Measurements from ENCODE around the gene NFATC2IP.

DNA sequence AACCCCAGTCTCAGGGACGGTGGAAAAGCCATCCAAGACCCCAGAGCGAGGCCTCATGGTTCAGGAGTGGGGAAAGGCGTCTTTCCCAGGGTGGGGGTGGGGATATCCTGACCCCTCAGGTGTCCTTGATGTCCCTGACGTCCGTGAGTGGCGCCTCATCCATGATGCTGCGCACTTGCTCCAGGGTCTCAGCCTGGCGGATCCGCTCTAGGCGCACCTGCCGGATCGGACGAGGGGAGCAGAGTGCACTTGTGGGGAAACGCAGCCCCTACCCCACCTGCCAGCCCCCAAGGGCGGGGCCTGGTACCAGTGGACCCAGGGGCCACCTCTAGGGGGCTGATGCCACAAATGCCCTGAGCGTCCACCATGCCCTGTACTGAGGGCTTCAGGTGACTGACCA, 45.9 kb upstream of the NFATC2IP start:
- no peak for TF ChIP-seq POLR2A (IDR thresholded peaks at IDR 0.05)
- TF ChIP-seq, protein P1, sequence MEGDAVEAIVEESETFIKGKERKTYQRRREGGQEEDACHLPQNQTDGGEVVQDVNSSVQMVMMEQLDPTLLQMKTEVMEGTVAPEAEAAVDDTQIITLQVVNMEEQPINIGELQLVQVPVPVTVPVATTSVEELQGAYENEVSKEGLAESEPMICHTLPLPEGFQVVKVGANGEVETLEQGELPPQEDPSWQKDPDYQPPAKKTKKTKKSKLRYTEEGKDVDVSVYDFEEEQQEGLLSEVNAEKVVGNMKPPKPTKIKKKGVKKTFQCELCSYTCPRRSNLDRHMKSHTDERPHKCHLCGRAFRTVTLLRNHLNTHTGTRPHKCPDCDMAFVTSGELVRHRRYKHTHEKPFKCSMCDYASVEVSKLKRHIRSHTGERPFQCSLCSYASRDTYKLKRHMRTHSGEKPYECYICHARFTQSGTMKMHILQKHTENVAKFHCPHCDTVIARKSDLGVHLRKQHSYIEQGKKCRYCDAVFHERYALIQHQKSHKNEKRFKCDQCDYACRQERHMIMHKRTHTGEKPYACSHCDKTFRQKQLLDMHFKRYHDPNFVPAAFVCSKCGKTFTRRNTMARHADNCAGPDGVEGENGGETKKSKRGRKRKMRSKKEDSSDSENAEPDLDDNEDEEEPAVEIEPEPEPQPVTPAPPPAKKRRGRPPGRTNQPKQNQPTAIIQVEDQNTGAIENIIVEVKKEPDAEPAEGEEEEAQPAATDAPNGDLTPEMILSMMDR (IDR thresholded peaks at IDR 0.05): no peak
